Uterus (tissue), 4 donors: ENCODE measurements around the gene MAPK11. TPM values are rescaled to one million over a fixed set of nuclear protein-coding genes. Genes with fewer than 3 reads are reported as not detected.

Source experiments
- DNase-seq, 2 donors: peaks; one replicate each; pipeline ENCODE4 v3.0.0-alpha.2; 2019 to 2020
- H3K27ac ChIP-seq, 2 donors: fragments of 200-600 bp; sonication (generic); 1 replicate in 1 of 2; 2 replicates in 1 of 2; pipeline ENCODE4 v1.5.1; 2016 to 2018
- H3K27me3 ChIP-seq, 2 donors: fragments of 200-600 bp; sonication (generic); one replicate each; pipeline ENCODE4 v1.5.1; 2018 to 2019; ENCODE audit warnings: control low read depth in 1 of 2
- H3K36me3 ChIP-seq, 2 donors: fragments of 200-600 bp; sonication (generic); one replicate each; pipeline ENCODE4 v1.5.1; 2019; ENCODE audit warnings: control low read depth in 1 of 2
- H3K4me1 ChIP-seq, 2 donors: fragments of 200-600 bp; sonication (generic); one replicate each; pipeline ENCODE4 v1.5.1; 2018 to 2019; ENCODE audit warnings: control low read depth in 1 of 2
- H3K4me3 ChIP-seq, 2 donors: fragments of 200-600 bp; sonication (generic); 1 replicate in 1 of 2; 2 replicates in 1 of 2; pipeline ENCODE4 v1.5.1; 2018 to 2019; ENCODE audit warnings: mild to moderate bottlenecking in 1 of 2
- H3K9me3 ChIP-seq, 2 donors: fragments of 200-600 bp; sonication (generic); one replicate each; pipeline ENCODE4 v1.5.1; 2019; ENCODE audit warnings: control low read depth in 1 of 2
- POLR2A ChIP-seq, 2 donors: fragments of 450-650 bp; IDR thresholded peaks; one replicate each; pipeline ENCODE4 v1.6.1; 2016; ENCODE audit warnings: antibody characterized with exemption in 2 of 2, mild to moderate bottlenecking in 1 of 2, moderate library complexity in 1 of 2
- intact Hi-C: fragments of 100-400 bp; cut with DNase I; formaldehyde crosslinking; loops from one replicate; pipeline ENCODE4 v1.15.1; 2023; ENCODE audit warnings: low total_unique reads
- total RNA-seq, 4 donors: library from RNA; depleted of rRNA in 3 of 4; stranded (reverse); fragments of >200 nt in 3 of 4; gene quantifications; one replicate each; pipeline versions ENCODE4 v1.1.0 to v1.2.4, GENCODE V29; 2014 to 2023
- TF ChIP-seq, protein P1 (sequence below), 4 experiments: fragments of 200-600 bp in 2 of 4; fragments of 450-650 bp in 2 of 4; sonication (generic) in 2 of 4; IDR thresholded peaks; one replicate each; pipeline ENCODE4 v1.5.1; 2016 to 2019; ENCODE audit warnings: antibody characterized with exemption in 4 of 4, mild to moderate bottlenecking in 2 of 4, moderate library complexity in 1 of 4
- donor health status: DM: yes; HTN: yes; CAD: no.

Gene MAPK11
- total RNA-seq, 4 donors from 2014 or later = 7.9 to 39.5 (median 22.4) TPM

DNA sequence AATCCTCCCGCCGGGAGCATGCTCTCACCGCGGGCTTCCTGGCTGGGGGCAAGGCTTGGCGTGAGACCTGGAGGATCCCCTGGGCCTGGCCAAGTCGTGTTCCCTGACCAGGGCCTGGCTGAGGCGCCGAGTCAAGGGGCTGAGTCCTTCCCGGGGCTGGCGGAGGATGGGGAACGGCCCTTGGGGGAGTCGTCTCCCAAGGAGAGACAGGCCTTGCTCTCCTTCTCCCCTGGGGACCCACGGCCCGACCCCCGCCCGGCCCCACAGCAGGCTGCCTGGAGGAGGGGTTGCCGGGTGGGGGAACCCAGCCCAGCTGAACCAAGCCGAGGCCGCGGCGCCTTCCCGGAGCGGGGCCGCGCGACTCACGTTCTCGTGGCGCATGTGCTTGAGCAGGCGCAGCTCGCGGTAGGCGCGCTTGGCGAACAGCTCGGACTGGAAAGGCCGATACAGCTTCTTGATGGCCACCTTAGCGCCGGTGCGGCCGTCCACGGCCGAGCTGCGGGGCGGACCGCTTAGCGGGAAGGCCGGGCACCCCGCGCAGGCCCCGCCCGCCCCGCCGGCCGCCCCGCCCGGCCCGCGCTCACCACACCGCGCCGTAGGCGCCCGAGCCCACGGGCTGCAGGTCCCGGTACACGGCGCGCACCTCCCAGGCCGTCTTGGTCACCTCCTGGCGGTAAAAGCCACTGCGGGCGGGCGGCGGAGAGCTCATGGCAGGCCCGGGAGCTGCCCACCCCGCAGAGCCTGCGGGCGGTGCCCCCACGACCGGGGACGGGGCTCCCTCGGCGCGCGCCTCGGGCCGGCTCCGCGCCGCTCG lies 9.2 kb downstream of the MAPK11 start:
- intact Hi-C loops = no loop called here
- no peak for DNase-seq
- H3K27me3 ChIP-seq = no peaks in the 10 kb centered on the region

DNA sequence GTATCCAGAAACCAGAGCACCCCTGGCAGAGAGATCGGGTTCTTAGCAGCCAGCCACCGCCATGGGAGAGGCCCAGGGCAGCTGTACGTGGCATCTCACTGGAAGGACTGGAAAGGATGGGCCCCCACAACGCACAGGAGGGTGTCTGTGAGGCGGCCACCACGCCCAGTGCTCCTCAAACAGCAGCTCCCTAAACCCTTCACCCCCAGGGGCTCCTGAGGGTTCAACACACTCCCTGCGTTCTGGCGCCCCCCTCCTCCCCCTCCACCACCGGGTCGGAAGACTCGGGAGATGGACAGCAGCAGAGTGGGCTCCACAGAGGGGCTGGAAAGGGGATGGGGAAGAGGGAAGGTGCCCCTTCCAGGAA lies 9.8 kb downstream of the MAPK11 start:
- no peaks in the 10 kb centered on the region for H3K9me3 ChIP-seq
- peak overlapping the region; percentile 32 to 58 for H3K4me3 ChIP-seq
- TF ChIP-seq, protein P1, sequence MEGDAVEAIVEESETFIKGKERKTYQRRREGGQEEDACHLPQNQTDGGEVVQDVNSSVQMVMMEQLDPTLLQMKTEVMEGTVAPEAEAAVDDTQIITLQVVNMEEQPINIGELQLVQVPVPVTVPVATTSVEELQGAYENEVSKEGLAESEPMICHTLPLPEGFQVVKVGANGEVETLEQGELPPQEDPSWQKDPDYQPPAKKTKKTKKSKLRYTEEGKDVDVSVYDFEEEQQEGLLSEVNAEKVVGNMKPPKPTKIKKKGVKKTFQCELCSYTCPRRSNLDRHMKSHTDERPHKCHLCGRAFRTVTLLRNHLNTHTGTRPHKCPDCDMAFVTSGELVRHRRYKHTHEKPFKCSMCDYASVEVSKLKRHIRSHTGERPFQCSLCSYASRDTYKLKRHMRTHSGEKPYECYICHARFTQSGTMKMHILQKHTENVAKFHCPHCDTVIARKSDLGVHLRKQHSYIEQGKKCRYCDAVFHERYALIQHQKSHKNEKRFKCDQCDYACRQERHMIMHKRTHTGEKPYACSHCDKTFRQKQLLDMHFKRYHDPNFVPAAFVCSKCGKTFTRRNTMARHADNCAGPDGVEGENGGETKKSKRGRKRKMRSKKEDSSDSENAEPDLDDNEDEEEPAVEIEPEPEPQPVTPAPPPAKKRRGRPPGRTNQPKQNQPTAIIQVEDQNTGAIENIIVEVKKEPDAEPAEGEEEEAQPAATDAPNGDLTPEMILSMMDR (IDR thresholded peaks at IDR 0.05) = no peak
- no peak for TF ChIP-seq POLR2A (IDR thresholded peaks at IDR 0.05)
- no peak for DNase-seq
- intact Hi-C loops = no loop called here
- H3K36me3 ChIP-seq = no peaks in the 10 kb centered on the region
- H3K4me1 ChIP-seq = peaks cover 0 to 19% of the 10 kb centered on the region in 2 donors
- no peaks in the 10 kb centered on the region for H3K27me3 ChIP-seq
- H3K27ac ChIP-seq = peak overlapping the region; percentile 65 to 74

More for the DNA sequence above, 9.2 kb downstream of the MAPK11 start:
- TF ChIP-seq, protein P1 (IDR thresholded peaks at IDR 0.05) = no peak
- no peak for TF ChIP-seq POLR2A (IDR thresholded peaks at IDR 0.05)
- Histone ChIP-seq H3K9me3 (no peaks in the 10 kb centered on the region), H3K4me3 (peak overlapping the region; percentile 32 to 58), H3K36me3 (no peaks in the 10 kb centered on the region), H3K4me1 (peaks cover 0 to 19% of the 10 kb centered on the region in 2 donors), H3K27ac (peak overlapping the region; percentile 65 to 74)

DNA sequence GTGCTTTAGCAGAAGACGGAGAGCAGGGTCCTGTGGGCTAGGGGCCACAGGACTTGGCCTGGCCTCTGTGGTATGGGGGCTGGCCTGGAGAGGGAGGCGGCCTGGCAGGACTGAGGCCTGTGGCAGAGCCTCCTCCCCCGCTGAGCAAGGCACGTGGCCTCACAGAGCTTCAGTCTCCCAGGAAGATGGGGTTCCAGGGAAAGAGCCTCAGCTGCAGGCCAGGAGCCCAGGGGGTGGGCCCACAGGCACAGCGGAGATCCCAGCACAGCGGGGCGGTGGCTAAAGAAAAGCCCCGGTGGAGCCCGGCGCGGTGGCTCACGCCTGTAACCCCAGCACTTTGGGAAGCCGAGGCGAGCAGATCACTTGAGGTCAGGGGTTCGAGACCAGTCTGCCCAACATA lies 10.9 kb downstream of the MAPK11 start:
- H3K9me3 ChIP-seq = no peaks in the 10 kb centered on the region
- H3K4me1 ChIP-seq = peaks cover 0 to 19% of the 10 kb centered on the region in 2 donors
- no peaks in the 10 kb centered on the region for H3K36me3 ChIP-seq
- intact Hi-C loops = no loop called here
- H3K4me3 ChIP-seq = no peak overlapping the region
- DNase-seq = no peak
- no peaks in the 10 kb centered on the region for H3K27me3 ChIP-seq
- no peak overlapping the region for H3K27ac ChIP-seq
- TF ChIP-seq, protein P1 (IDR thresholded peaks at IDR 0.05) = no peak
- no peak for TF ChIP-seq POLR2A (IDR thresholded peaks at IDR 0.05)

DNA sequence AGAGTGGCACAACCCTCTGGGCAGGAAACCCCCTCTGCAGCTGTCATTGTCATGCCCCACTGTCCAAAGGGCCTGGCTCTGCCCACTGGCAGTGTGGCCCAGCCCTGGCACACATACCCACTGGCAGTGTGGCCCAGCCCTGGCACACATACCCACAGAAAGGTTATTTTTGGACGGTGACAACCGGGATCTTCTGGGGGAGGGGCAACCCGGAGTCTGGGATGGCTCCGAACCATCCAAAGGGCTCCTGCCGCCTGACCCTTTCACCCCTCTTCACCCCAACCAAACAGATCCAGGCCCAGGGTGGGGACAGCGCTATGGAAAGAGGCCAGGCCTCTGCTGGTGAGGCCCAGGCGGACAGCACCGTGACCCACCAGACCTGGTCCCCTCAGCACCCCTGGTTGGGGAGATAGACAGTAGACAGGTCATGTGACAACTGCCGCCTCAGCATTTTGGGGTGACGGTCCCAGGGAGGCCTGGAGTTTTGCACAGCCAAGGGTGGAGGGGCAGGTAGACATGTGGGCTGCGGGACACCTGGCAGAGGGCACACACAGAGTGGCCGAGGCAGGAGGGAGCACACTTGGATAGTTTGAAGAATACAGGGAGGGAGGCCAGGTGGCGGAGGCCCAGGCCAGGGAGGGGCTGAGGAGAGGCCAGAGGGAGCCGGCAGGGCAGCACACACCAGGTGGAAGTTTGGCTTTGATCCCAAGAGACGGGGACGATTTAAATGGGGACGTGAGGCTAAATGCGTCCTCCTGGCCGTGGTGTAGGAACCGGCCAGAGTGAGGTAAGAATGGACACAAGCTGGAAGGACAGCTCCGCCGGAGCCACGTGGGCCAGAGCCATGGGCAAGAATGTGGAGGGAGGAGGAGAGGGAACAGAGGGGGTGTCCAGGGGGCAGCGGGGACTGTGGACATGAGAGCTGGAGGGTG lies 11.6 kb downstream of the MAPK11 start:
- no peak overlapping the region for H3K27ac ChIP-seq

More for the DNA sequence above, 11.6 kb downstream of the MAPK11 start:
- Histone ChIP-seq H3K4me3 (no peak overlapping the region), H3K9me3 (no peaks in the 10 kb centered on the region), H3K4me1 (peaks cover 0 to 19% of the 10 kb centered on the region in 2 donors), H3K36me3 (no peaks in the 10 kb centered on the region), H3K27me3 (no peaks in the 10 kb centered on the region)
- intact Hi-C loops = no loop called here
- TF ChIP-seq, protein P1 (IDR thresholded peaks at IDR 0.05) = no peak
- TF ChIP-seq POLR2A (IDR thresholded peaks at IDR 0.05) = no peak
- no peak for DNase-seq
